Measurements from ENCODE around the gene NSMCE4A. TPM values are rescaled to one million over a fixed set of nuclear protein-coding genes. Genes with fewer than 3 reads are reported as not detected.

Gene NSMCE4A
- total and polyA plus RNA-seq, 2 donors (not counting 1 experiment from before 2014, with no cell fraction given) = 89.7 to 92.4 TPM

GRCh38 chr10:121942749-121943416 lies 32.1 kb downstream of the NSMCE4A start:
- intact Hi-C loops (cut with micrococcal nuclease) = no loop called here

GRCh38 chr10:121941532-121941931 lies 33.5 kb downstream of the NSMCE4A start:
- no peak overlapping the region for H2AFZ ChIP-seq (ENCODE audit: insufficient read depth, low read depth, low read length, poor library complexity, severe bottlenecking)
- intact Hi-C loops (cut with micrococcal nuclease) = no loop called here
- H3K36me3 ChIP-seq (replicated peaks in 1 of 2; ENCODE audit: control extremely low read depth in 1 of 2, control insufficient read depth in 1 of 2, extremely low read depth in 1 of 2, insufficient read depth in 2 of 2, low read length in 1 of 2) = no peaks in the 10 kb centered on the region
- H3K4me3 ChIP-seq (ENCODE audit: control extremely low read depth in 1 of 5, extremely low read depth in 1 of 5, insufficient read depth in 1 of 5, low read depth in 2 of 5, low read length in 4 of 5) = no peak overlapping the region
- TF ChIP-seq, protein P1, sequence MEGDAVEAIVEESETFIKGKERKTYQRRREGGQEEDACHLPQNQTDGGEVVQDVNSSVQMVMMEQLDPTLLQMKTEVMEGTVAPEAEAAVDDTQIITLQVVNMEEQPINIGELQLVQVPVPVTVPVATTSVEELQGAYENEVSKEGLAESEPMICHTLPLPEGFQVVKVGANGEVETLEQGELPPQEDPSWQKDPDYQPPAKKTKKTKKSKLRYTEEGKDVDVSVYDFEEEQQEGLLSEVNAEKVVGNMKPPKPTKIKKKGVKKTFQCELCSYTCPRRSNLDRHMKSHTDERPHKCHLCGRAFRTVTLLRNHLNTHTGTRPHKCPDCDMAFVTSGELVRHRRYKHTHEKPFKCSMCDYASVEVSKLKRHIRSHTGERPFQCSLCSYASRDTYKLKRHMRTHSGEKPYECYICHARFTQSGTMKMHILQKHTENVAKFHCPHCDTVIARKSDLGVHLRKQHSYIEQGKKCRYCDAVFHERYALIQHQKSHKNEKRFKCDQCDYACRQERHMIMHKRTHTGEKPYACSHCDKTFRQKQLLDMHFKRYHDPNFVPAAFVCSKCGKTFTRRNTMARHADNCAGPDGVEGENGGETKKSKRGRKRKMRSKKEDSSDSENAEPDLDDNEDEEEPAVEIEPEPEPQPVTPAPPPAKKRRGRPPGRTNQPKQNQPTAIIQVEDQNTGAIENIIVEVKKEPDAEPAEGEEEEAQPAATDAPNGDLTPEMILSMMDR (IDR thresholded peaks at IDR 0.05) = no peak
- TF ChIP-seq EZH2 (IDR thresholded peaks at IDR 0.05; ENCODE audit: borderline replicate concordance, insufficient read depth, low read depth, low read length, poor library complexity, severe bottlenecking) = no peak
- no peaks in the 10 kb centered on the region for H3K9me3 Mint-ChIP-seq (ENCODE audit: insufficient read depth)
- H3K27me3 ChIP-seq (replicated peaks in 1 of 4; ENCODE audit: control extremely low read depth in 1 of 4, control insufficient read depth in 3 of 4, insufficient read depth in 4 of 4, low read length in 3 of 4) = no peaks in the 10 kb centered on the region
- ChIA-PET CTCF (no interaction called here), POLR2A (no interaction called here)
- H3K27ac Mint-ChIP-seq = no peak overlapping the region
- peaks cover 6% of the 10 kb centered on the region for H3K27me3 Mint-ChIP-seq
- no peaks in the 10 kb centered on the region for H4K20me1 ChIP-seq (ENCODE audit: control insufficient read depth, insufficient read depth, low read length, poor library complexity, severe bottlenecking)
- H3K9me3 ChIP-seq (ENCODE audit: control extremely low read depth in 1 of 3, control insufficient read depth in 2 of 3, insufficient read depth in 1 of 3, low read length in 2 of 3) = no peaks in the 10 kb centered on the region
- no peak overlapping the region for H3K27ac ChIP-seq (ENCODE audit: low read length in 2 of 2)
- H3K9ac ChIP-seq (ENCODE audit: low read length) = no peak overlapping the region
- no peak for ATAC-seq (ENCODE audit: low read depth)
- WGBS (ENCODE audit: insufficient coverage) = 86% methylated on average over 3 of the region's 3 CpGs
- no peaks in the 10 kb centered on the region for H3K4me1 Mint-ChIP-seq
- no peak overlapping the region for H3K4me3 Mint-ChIP-seq
- no peaks in the 10 kb centered on the region for H3K4me1 ChIP-seq (ENCODE audit: control insufficient read depth in 2 of 2, insufficient read depth in 2 of 2, low read length in 2 of 2)
- H3K4me2 ChIP-seq (replicated peaks; ENCODE audit: low read depth, low read length, poor library complexity, severe bottlenecking) = no peak overlapping the region
- H3K79me2 ChIP-seq (ENCODE audit: control insufficient read depth, insufficient read depth, low read length) = no peaks in the 10 kb centered on the region
- DNase-seq = no peak

More at GRCh38 chr10:121942749-121943416, 32.1 kb downstream of the NSMCE4A start:
- Mint-ChIP-seq H3K9me3 (ENCODE audit: insufficient read depth) (no peaks in the 10 kb centered on the region), H3K4me1 (no peaks in the 10 kb centered on the region), H3K27me3 (peaks cover 3% of the 10 kb centered on the region), H3K4me3 (no peak overlapping the region), H3K27ac (no peak overlapping the region)
- CTCF ChIA-PET = no interaction called here
- H3K9ac ChIP-seq (ENCODE audit: low read length) = no peak overlapping the region
- no peak overlapping the region for H3K4me3 ChIP-seq (ENCODE audit: control extremely low read depth in 1 of 5, extremely low read depth in 1 of 5, insufficient read depth in 1 of 5, low read depth in 2 of 5, low read length in 4 of 5)
- H2AFZ ChIP-seq (ENCODE audit: insufficient read depth, low read depth, low read length, poor library complexity, severe bottlenecking) = no peak overlapping the region
- no peaks in the 10 kb centered on the region for H3K36me3 ChIP-seq (replicated peaks in 1 of 2; ENCODE audit: control extremely low read depth in 1 of 2, control insufficient read depth in 1 of 2, extremely low read depth in 1 of 2, insufficient read depth in 2 of 2, low read length in 1 of 2)
- no peaks in the 10 kb centered on the region for H3K9me3 ChIP-seq (ENCODE audit: control extremely low read depth in 1 of 3, control insufficient read depth in 2 of 3, insufficient read depth in 1 of 3, low read length in 2 of 3)
- no peaks in the 10 kb centered on the region for H3K27me3 ChIP-seq (replicated peaks in 1 of 4; ENCODE audit: control extremely low read depth in 1 of 4, control insufficient read depth in 3 of 4, insufficient read depth in 4 of 4, low read length in 3 of 4)
- DNase-seq = no peak
- POLR2A ChIA-PET = no interaction called here
- TF ChIP-seq EZH2 (IDR thresholded peaks at IDR 0.05; ENCODE audit: borderline replicate concordance, insufficient read depth, low read depth, low read length, poor library complexity, severe bottlenecking) = no peak
- TF ChIP-seq, protein P1 (IDR thresholded peaks at IDR 0.05) = no peak
- no CpG with 5 or more reads among the region's 2 CpGs for whole genome bisulfite sequencing (ENCODE audit: insufficient coverage)
- no peak for ATAC-seq (ENCODE audit: low read depth)
- no peak overlapping the region for H3K4me2 ChIP-seq (replicated peaks; ENCODE audit: low read depth, low read length, poor library complexity, severe bottlenecking)
- H3K27ac ChIP-seq (ENCODE audit: low read length in 2 of 2) = no peak overlapping the region
- H3K4me1 ChIP-seq (ENCODE audit: control insufficient read depth in 2 of 2, insufficient read depth in 2 of 2, low read length in 2 of 2) = no peaks in the 10 kb centered on the region
- H4K20me1 ChIP-seq (ENCODE audit: control insufficient read depth, insufficient read depth, low read length, poor library complexity, severe bottlenecking) = no peaks in the 10 kb centered on the region
- H3K79me2 ChIP-seq (ENCODE audit: control insufficient read depth, insufficient read depth, low read length) = no peaks in the 10 kb centered on the region

Measured in B cell (primary cell).